GM19193 (cell line): ENCODE measurements around the gene PPP1CA.

Experiments used
- POLR2A ChIP-seq: IDR thresholded peaks from 4 replicates; pipeline ENCODE4 v1.6.1; 2011; ENCODE audit not compliant: insufficient read depth, insufficient read length; ENCODE audit errors: extremely low read depth

The PPP1CA gene

GRCh38 chr11:67404515-67405195, 3.0 kb upstream of the PPP1CA start:
- no peak for TF ChIP-seq POLR2A

- no peak for TF ChIP-seq POLR2A
Measured at GRCh38 chr11:67400942-67401494, 640 bp downstream of the PPP1CA start.

- TF ChIP-seq POLR2A: no peak
Measured at GRCh38 chr11:67400251-67400941, 1.3 kb downstream of the PPP1CA start.

- TF ChIP-seq POLR2A: no peak
Measured at GRCh38 chr11:67398661-67399563, 2.7 kb downstream of the PPP1CA start.

- no peak for TF ChIP-seq POLR2A
Measured at GRCh38 chr11:67397986-67398660, 3.5 kb downstream of the PPP1CA start.

GRCh38 chr11:67397536-67397935, 4.1 kb downstream of the PPP1CA start:
- no peak for TF ChIP-seq POLR2A

GRCh38 chr11:67396587-67397389, 4.9 kb downstream of the PPP1CA start:
- no peak for TF ChIP-seq POLR2A

GRCh38 chr11:67396259-67396581, 5.4 kb downstream of the PPP1CA start:
- no peak for TF ChIP-seq POLR2A

- no peak for TF ChIP-seq POLR2A
Measured at GRCh38 chr11:67395555-67396258, 6.0 kb downstream of the PPP1CA start.

GRCh38 chr11:67393990-67394389, 7.7 kb downstream of the PPP1CA start:
- TF ChIP-seq POLR2A: no peak

GRCh38 chr11:67393437-67393836, 8.2 kb downstream of the PPP1CA start:
- no peak for TF ChIP-seq POLR2A

GRCh38 chr11:67392183-67392715, 9.4 kb downstream of the PPP1CA start:
- no peak for TF ChIP-seq POLR2A
